Keratinocyte (primary cell): ENCODE results near the gene SIK3. TPM values are rescaled to one million over a fixed set of nuclear protein-coding genes. Genes with fewer than 3 reads are reported as not detected.

Experiments used
- DNase-seq: peaks from one replicate; pipeline ENCODE4 v3.0.0-alpha.2; 2011; ENCODE audit warnings: low read depth, missing footprints, low spot score
- FAIRE-seq: peaks from 2 replicates; lab custom pipeline; 2011; peaks lifted over from hg19 to GRCh38; lab: Jason Lieb, UNC
- H2AFZ ChIP-seq: 2 replicates; pipeline ENCODE4 v1.6.0; 2012; ENCODE audit warnings: low read length, control low read depth, inconsistent platforms; ENCODE audit not compliant: control insufficient read depth
- H3K27ac ChIP-seq: 2 replicates; pipeline ENCODE4 v1.5.1; 2011; ENCODE audit warnings: low read length; ENCODE audit not compliant: control insufficient read depth, insufficient read depth
- H3K27me3 ChIP-seq: 3 replicates; pipeline ENCODE4 v1.6.0; 2011; ENCODE audit warnings: low read length; ENCODE audit not compliant: control insufficient read depth, insufficient read depth; ENCODE audit errors: extremely low read depth
- H3K36me3 ChIP-seq, 2 experiments: 2 replicates in 1 of 2; 3 replicates in 1 of 2; pipeline ENCODE4 v1.5.1; 2011; ENCODE audit warnings: low read length in 2 of 2, mild to moderate bottlenecking in 1 of 2; ENCODE audit not compliant: control insufficient read depth in 2 of 2, insufficient read depth in 2 of 2; ENCODE audit errors: extremely low read depth in 1 of 2
- H3K4me1 ChIP-seq: 3 replicates; pipeline ENCODE4 v1.5.1; 2011; ENCODE audit warnings: low read length; ENCODE audit not compliant: control insufficient read depth, insufficient read depth; ENCODE audit errors: extremely low read depth
- H3K4me2 ChIP-seq: 3 replicates; pipeline ENCODE4 v1.6.0; 2011; ENCODE audit warnings: low read depth, low read length; ENCODE audit not compliant: control insufficient read depth, insufficient read depth; ENCODE audit errors: extremely low read depth
- H3K4me3 ChIP-seq, 3 experiments: fragments of 200-600 bp in 1 of 3; sonication (generic) in 1 of 3; 2 replicates in 2 of 3; 3 replicates in 1 of 3; pipeline ENCODE4 v1.5.1; 2011 to 2016; ENCODE audit warnings: low read length in 3 of 3, mild to moderate bottlenecking in 3 of 3, control low read depth in 2 of 3, inconsistent platforms in 1 of 3, low read depth in 1 of 3, mixed read lengths in 1 of 3, mixed run types in 1 of 3, moderate library complexity in 1 of 3; ENCODE audit not compliant: control insufficient read depth in 2 of 3, insufficient read depth in 2 of 3; ENCODE audit errors: extremely low read depth in 1 of 3
- H3K79me2 ChIP-seq: 2 replicates; pipeline ENCODE4 v1.6.0; 2012; ENCODE audit warnings: low read length; ENCODE audit not compliant: control insufficient read depth, insufficient read depth
- H3K9ac ChIP-seq: 3 replicates; pipeline ENCODE4 v1.6.0; 2011; ENCODE audit warnings: low read length; ENCODE audit not compliant: control insufficient read depth, insufficient read depth; ENCODE audit errors: extremely low read depth
- H3K9me1 ChIP-seq: 3 replicates; pipeline ENCODE4 v1.6.0; 2011; ENCODE audit warnings: low read length; ENCODE audit not compliant: control insufficient read depth, insufficient read depth; ENCODE audit errors: extremely low read depth
- H3K9me3 ChIP-seq: 2 replicates; pipeline ENCODE4 v1.5.1; 2012; ENCODE audit warnings: low read depth, low read length; ENCODE audit not compliant: control insufficient read depth
- H4K20me1 ChIP-seq: 3 replicates; pipeline ENCODE4 v1.6.0; 2011; ENCODE audit warnings: low read length; ENCODE audit not compliant: control insufficient read depth, insufficient read depth; ENCODE audit errors: extremely low read depth
- EZH2 ChIP-seq: IDR thresholded peaks from one replicate; pipeline ENCODE4 v1.6.1; 2012; ENCODE audit warnings: inconsistent platforms, mild to moderate bottlenecking, low read length, moderate library complexity
- dilution Hi-C: fragments of 300-500 bp; cut with MboI; formaldehyde crosslinking; loops from one replicate; pipeline ENCODE4 v1.7.0; 2020; ENCODE audit warnings: low sequenced_read_pairs; ENCODE audit not compliant: extremely low pct_ligation_motif_present
- polyA plus RNA-seq, 5 experiments: library from polyadenylated mRNA; depleted of rRNA in 3 of 5; stranded (reverse) in 3 of 5; stranded (forward) in 1 of 5; unstranded in 1 of 5; fragments of >200 nt; gene quantifications; 1 replicate in 1 of 5; 2 replicates in 3 of 5; 3 replicates in 1 of 5; pipeline versions ENCODE4 v1.2.1 to v1.2.3, GENCODE V29; 2011 to 2012; ENCODE audit warnings: missing spikeins in 2 of 5, low read depth in 1 of 5, low replicate concordance in 1 of 5
- TF ChIP-seq, protein P1 (sequence below), 3 experiments: IDR thresholded peaks in 1 of 3; conservative IDR thresholded peaks in 1 of 3; optimal IDR thresholded peaks in 1 of 3; 2 replicates in 2 of 3; 3 replicates in 1 of 3; pipeline versions ENCODE3 to v1.5.1; 2011; ENCODE audit warnings: low read length in 3 of 3, mild to moderate bottlenecking in 3 of 3, moderate library complexity in 2 of 3, control low read depth in 1 of 3, inconsistent platforms in 1 of 3; ENCODE audit not compliant: insufficient read depth in 2 of 3; ENCODE audit errors: extremely low read depth in 1 of 3

The SIK3 gene
- polyA plus RNA-seq, 1 donor (not counting 4 experiments of a cell fraction or from before 2014, with no cell fraction given) = 8.2 TPM

DNA sequence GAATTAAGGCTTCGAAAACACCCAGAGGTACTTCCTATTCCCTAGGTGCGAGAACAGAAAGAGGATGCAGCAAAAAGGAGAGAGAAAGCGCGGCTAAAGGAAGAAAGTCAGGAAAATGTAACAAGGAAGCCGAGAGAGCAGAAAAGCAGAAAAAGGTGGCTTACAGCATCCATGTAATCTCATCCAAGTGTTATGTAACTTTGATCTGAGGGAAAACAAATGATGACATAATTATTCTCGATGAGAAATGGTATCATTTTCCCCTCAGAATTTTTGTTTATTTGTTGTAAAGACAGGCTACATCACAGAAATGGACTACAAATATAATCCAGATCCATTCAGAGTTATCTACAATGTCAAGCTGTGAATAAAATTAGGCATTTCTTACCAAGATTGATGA lies 191.7 kb downstream of the SIK3 start:
- Histone ChIP-seq H3K9me3 (no peaks in the 10 kb centered on the region), H3K36me3 (no peaks in the 10 kb centered on the region), H3K9ac (no peak overlapping the region), H3K4me3 (no peak overlapping the region), H3K4me2 (no peak overlapping the region), H4K20me1 (no peaks in the 10 kb centered on the region), H3K27ac (no peak overlapping the region), H2AFZ (no peak overlapping the region), H3K9me1 (no peaks in the 10 kb centered on the region), H3K79me2 (peaks cover 2% of the 10 kb centered on the region), H3K27me3 (no peaks in the 10 kb centered on the region), H3K4me1 (no peaks in the 10 kb centered on the region)
- DNase-seq = no peak
- no peak for TF ChIP-seq EZH2
- dilution Hi-C loops = no loop called here
- FAIRE-seq = no peak

DNA sequence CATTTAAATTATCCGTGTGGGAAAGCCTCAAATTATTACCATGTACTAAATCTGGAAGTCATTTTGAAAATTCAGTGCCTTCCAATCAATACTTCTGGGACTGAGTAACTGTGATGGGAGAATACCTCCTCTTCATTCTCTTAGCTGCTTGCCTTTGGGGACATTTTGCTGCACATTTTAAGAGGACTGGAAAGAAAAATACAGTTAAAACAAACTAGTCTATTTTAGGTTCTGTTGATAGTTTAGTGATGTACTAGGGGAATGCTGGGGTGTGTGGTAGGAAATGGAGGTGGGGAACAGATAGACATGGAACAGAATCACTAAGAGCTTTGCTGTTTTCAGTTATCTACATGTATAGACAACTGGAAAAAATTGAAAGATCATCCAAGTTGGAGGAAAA lies 195.1 kb downstream of the SIK3 start:
- Histone ChIP-seq H2AFZ (no peak overlapping the region), H3K4me1 (no peaks in the 10 kb centered on the region), H3K36me3 (peaks cover 0 to 2% of the 10 kb centered on the region in 2 experiments), H3K9me3 (no peaks in the 10 kb centered on the region), H3K27ac (no peak overlapping the region), H3K27me3 (no peaks in the 10 kb centered on the region), H3K4me3 (no peak overlapping the region), H3K79me2 (peaks cover under 1% of the 10 kb centered on the region), H4K20me1 (no peaks in the 10 kb centered on the region), H3K4me2 (no peak overlapping the region), H3K9me1 (no peaks in the 10 kb centered on the region), H3K9ac (no peak overlapping the region)
- FAIRE-seq (no peak), DNase-seq (no peak)
- TF ChIP-seq, protein P1, sequence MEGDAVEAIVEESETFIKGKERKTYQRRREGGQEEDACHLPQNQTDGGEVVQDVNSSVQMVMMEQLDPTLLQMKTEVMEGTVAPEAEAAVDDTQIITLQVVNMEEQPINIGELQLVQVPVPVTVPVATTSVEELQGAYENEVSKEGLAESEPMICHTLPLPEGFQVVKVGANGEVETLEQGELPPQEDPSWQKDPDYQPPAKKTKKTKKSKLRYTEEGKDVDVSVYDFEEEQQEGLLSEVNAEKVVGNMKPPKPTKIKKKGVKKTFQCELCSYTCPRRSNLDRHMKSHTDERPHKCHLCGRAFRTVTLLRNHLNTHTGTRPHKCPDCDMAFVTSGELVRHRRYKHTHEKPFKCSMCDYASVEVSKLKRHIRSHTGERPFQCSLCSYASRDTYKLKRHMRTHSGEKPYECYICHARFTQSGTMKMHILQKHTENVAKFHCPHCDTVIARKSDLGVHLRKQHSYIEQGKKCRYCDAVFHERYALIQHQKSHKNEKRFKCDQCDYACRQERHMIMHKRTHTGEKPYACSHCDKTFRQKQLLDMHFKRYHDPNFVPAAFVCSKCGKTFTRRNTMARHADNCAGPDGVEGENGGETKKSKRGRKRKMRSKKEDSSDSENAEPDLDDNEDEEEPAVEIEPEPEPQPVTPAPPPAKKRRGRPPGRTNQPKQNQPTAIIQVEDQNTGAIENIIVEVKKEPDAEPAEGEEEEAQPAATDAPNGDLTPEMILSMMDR (optimal IDR thresholded peaks at IDR 0.05 in 1 of 3, IDR thresholded peaks at IDR 0.05 in 1 of 3, conservative IDR thresholded peaks at IDR 0.05 in 1 of 3; ENCODE audit: extremely low read depth in 1 of 3, insufficient read depth in 2 of 3, low read length in 3 of 3) = no peak
- no peak for TF ChIP-seq EZH2
- dilution Hi-C loops = no loop called here
